HG03354 (cell line): ENCODE results near the gene ZBTB2.
"Not testable (repeated sequence)": the region's sequence is repeated elsewhere in the genome, so short reads cannot be mapped to it uniquely, and the experiment has no call there.

Experiments
- ATAC-seq: cut with Tn5 transposase; IDR thresholded peaks from one replicate; pipeline ENCODE4 v1.9.1; 2021; ENCODE audit warnings: mild to moderate bottlenecking; ENCODE audit not compliant: unreplicated experiment, poor library complexity, severe bottlenecking

ZBTB2 gene

DNA sequence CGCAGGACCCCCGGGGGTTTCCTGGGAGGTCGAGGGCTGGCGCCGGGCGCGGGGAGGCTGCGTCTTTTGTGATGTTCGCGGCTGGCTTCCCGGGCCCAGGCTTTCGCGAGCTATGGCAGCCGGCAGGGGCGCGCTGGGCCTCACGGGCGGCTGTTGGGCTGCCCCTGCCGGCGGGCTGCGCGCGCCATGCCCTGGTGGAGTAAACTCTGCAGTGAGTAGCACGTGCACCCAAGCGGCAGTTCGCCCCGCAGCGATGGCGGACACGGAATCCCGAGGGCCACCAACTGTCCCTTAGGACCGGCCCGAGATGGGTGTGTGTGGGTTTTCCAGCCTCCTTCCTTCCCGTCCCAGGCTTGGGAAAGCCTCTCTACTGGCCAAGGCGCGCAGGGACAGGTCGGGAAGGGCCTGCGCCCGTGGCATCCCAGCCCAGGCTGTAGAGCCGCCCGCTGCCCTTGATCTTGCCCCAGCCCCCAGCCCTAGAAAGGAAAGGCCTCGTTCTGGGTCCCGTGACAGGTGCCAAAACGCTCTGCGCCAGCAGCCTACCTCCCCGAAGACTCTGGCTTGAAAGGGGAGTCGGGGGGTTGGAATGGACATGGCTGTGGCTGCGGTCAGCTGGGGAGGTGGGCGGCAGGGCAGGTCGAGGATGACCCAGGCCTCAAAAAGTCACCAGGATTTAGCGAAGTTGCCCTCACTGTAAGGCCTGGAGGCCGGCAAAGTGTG lies 49.7 kb downstream of the ZBTB2 start:
- no peak for ATAC-seq

DNA sequence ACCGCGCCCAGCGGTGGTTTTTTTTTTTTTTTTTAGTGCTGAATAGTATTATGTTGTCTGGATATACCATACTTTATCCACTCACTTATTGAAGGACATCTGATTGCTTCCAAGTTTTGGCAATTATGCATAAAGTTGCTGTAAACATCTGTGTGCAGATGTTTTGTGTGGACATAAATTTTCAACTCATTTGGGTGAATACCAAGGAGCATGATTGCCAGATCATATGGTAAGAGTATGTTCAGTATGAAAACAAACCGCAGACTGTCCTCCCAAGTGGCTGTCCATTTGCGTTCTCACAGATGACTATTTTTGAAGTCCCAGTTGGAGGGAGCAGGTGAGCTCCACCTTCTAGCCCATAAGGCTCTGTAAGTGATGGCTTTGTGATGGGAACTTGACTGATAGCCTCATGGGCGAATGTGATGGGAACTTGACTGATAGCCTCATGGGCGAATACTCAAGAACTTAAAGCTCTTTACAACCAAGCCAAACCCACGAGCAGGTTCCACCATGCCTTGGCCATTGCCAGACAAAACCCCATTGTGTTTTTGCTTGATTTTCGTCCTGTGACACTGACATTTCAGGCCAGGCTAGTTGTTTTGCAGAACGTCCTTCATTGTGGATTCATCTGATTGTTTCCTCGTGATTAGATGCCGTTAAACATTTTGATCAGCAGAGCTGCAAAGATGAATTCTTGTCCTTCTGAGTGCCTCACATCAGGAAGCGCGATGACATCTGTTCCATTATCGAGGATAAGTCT lies 51.0 kb downstream of the ZBTB2 start:
- ATAC-seq, result no peak

DNA sequence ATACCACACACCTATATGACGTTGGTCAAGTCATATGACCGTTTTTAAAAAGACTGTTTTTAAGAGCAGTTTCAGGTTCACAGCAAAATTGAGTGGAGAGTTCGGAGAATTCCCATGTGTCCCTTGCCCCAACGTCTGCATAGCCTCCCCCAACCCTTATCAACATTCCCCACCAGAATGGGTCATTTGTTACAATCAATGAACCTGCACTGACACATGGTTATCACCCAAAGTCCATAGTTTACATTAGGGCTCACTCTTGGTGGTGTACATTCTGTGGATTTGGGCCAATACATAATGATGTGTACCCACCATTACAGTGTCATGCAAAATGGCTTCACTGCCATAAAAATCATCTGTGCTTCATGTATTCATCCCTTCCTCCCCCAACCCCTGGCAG lies 52.0 kb downstream of the ZBTB2 start:
- ATAC-seq, result no peak

DNA sequence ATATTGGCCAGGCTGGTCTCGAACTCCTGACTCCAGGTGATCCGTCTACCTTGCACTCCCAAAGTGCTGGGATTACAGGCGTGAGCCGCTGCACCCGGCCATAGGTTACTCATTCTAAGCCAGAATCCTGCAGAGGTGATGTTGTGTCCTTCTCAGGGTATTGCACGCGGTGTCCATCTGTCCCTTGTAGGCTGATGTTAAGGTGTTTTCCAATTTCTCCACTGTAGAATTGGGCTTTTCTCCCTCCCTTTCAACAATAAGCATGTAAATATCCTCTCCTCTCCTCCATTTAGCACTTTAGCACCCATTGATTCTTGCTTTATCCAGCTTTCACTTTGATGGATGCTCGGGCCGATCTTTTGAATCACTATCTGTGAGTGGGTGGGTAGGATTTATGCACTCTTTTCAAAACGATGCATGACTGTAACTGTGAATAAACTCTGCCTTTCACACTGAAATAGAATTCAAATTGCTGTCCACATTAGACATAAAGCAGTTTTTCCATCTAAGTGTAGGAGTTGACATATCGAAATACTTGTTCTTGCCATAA lies 52.6 kb downstream of the ZBTB2 start:
- no peak for ATAC-seq

DNA sequence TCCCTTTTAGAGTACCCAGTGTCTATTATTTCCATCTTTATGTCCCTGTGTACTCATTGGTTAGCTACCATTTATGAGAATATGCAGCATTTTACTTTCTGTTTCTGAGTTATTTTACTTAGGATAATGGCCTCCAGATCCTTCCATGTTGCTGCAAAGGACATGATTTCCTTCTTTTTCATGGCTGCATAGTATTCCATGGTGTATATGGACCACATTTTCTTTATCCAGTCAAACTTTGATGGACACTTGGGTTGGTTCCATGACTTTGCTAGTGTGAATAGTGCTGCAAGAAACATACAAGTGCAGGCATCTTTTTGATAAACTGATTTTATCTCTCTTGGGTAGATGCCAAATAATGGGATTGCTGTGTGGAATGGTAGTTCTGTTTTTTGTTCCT lies 55.4 kb downstream of the ZBTB2 start:
- no peak for ATAC-seq

DNA sequence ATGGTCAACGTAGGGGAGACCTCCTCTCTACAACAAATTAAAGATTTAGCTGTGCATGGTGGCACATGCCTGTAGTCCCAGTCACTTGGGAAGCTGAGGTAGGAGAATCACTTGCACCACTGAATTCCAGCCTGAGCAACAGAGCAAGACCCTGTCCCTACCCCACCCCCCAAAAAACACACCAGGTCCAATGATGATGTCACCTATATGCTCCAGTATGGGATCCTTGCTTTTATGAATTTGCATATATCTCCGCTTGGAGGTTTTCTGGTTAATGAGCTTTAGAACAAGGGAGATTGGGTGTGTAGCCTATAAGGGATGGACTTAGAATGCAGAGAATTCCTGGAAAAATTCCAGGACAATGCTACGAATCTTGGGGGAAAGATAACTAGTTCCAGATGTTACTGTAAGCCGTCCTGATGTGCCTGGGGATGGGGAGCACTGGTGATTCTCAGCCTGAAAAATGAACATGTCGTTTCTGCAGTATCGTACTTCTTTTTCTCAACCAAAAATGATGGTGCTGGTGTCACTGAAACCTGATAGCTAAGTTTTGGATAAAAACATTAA lies 61.1 kb downstream of the ZBTB2 start:
- ATAC-seq, result no peak

DNA sequence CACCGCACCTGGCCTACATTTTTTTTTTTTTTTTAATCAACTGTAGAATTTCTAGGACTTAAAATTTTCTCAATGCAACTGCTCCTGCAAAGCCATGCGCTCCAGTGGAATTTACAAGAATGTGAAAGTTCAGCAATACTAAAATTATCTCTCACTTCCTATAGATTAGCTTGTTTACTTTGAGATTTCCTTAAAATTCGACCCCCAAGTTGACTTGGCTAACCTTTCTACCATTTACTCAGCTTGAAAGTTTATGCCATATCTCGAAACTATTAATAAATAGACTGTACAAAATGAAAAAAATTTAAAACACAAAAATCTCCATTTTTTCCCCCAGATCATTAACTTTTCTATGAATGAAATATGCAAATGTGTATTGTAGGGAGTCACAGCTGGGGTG lies 64.3 kb downstream of the ZBTB2 start:
- ATAC-seq, result no peak

DNA sequence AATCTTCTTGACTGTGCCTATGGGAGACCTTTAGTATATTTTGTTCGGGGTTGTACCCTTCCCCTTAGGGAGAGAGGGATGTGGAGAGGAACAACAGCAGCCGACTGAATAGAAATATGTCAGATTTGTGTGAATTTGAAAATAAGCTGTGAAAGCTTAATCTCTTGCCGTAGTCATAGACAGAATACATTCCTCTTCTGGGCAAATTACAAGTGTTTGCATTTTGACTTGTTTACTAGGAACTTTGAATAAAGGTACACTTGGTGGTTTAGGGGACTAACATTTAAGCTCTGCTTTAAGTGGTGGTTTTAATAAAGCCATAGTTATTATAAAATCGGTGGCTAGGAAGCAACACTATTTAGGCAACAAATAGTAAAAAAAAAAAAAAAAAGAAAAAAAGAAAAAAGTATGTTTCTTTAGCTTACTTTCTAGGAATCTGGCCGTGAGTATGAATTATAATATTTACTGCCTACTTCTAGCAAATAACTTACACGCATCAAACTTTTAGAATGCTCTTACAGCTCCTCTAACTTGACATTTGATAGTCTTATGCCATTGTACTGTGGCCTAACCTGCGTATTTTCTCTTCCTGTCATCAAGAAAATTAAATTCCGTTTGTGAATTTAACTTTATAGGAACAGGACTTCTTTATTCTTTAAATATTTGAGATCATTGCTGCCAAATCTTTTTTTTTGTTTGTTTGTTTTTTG lies 65.1 kb downstream of the ZBTB2 start:
- no peak for ATAC-seq

DNA sequence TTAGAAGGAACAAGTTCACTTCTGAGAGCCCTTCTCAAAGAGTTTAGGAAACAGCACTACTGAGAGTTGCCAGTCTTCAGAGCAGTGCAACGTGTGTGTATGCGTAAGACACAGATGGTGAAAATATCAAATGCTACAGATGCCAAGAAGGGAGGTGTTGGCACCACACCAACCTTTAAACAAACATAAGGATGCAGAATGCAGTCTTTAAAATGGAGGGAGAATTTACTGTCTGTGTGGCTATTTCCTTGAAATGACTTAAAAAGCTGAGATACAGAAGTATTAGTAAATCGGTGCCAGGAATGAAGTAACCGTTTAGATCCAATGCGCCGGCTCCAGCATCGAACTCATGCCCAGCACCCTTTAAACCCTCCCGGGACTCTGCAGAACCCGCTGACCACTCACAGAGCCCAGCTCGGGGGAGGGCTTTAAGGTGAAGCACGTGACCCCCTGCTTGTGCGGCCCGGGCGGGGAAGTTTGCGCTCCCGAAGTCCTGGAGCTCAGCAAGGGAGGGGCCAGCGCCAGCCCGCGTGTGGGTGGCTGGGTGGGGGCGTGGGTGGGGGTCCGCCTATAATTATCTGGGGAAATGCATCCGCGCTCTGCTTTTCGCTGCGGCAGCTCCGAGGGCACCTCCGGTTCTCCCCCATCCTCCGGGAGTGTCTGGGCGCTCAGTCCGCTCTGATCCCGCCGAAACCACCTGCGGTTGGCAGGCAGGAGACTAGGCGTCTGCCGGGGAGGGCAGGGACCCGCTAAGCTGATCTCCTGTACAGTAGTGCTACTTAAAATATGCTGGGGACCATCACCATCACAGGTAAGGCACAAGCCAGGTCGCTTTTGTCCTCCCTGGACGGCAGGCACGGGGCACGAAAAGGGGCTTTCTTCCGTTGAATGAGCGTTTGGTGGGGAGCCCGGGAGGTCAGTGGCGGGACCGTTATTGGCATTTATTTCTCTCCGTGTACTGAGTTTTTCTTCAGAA lies 66.0 kb downstream of the ZBTB2 start:
- ATAC-seq, result no peak

DNA sequence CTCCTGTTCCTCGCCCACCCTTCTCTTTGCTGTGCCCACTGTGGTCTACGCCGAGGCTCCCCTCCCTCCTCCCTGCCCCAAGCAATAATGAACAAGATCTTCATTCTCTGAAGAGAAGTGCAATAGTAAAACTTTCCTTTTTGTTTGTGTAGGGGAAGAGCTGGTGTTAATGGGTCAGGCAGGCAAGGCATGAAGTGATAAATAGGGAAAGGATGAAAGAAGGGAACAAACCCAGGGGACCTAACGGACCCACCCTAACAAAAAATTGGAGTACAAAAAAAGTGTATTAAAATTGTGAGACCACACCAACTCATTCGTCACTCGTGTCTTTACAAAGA lies 66.9 kb downstream of the ZBTB2 start:
- peak; percentile 15 for ATAC-seq

DNA sequence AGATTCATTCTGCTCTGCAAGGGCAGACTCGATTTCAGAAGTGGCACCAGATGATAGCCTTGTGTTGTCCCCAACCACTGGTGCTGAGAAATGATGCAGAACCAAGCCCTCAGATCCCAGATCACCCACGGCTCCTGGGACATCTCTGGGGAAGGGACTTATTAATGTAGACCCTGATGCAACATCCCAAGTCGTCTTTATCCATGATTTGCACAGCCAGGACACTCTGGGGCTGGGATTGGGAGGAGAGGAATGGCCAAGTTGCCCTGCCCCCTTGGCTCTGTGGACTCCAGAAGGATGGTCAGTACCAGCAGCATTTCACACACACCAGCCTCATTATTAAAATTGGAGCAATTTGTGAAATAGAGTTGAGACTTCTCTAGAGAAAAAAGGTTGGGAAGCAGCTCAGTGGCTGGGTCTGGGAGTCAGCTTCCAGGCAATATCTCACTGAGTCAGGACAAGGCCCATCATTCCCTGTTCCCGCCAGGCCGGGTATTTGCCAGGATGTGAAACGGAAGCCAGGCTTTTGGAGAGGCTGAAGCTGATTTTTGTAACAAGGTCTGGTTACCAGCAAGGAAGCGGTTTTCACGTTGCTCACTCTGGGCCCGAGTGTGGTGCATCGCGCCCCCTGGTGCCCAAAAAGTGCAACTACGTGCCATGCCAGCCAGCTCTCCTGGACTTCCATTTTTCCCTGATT lies 67.4 kb downstream of the ZBTB2 start:
- ATAC-seq, result peak; percentile 82

DNA sequence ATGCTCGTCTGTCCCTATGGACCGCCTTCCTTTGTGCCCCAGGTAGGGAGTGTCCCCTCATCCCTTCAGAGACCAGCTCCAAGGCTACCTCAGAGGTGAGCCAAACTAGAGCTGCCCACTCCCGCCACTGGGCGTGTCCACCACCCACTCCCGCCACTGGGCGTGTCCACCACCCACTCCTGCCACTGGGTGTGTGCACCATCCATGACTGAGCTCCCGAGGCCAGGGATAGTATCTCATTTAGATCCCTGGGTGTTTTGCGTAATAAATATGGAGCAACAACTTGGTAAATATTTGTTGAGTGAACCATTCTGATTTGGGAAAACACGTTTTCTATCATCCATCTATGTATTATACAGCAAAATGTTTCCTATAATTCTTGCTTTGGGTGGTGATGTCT lies 68.8 kb downstream of the ZBTB2 start:
- ATAC-seq, result no peak

DNA sequence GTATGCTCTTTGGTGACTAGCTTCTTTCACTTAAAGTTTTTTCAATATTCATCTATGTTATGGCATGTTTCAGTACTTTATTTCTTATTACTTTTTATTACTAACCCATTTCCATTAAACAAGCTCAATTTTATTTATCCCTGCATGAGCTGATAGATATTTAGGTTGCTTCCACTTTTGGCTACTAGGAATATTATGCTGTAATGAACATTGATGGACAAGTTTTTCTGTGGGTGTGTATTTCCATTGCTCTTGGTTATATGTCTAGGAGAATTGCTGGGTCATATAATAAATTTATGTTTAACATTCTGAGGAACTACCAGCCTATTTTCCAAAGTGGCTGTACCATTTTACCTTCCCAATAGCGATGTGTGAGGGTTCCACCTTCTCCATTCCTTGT lies 69.9 kb downstream of the ZBTB2 start:
- ATAC-seq, result no peak

DNA sequence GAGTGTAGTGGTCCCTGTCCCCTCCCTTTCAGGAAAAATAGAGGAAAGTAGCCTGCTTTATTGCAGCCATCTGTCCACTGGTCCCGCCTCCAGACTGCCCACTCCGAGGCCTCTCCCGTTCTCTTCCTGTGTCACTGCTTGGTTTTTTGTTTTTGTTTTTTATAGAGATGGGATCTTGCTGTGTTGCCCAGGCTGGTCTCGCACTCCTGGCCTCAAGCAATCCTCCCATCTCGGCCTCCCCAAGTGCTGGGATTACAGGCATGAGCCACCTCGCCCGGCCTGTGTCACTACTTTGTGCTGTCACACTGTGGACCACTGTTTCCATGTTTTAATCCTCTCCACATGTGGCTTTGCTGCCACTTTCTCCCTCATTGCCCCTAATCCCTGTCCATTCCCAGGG lies 71.2 kb downstream of the ZBTB2 start:
- no peak for ATAC-seq

DNA sequence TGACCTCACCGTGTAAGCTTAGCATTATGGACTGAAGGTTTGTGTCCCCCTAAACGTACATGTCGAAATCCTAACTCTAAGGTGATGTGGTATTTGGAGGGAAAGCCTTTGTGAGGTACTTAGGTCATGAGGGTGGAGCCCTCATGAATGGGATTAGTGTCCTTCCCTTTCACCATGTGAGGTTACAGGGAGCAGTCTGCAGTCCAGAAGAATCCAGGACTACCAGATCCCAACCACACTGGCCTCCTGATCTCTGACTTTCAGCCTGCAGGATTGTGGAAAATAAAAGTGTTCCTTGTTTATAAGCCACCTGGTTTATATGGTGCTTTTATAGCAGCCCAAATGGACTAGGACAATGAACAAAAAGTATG lies 73.4 kb downstream of the ZBTB2 start:
- no peak for ATAC-seq

DNA sequence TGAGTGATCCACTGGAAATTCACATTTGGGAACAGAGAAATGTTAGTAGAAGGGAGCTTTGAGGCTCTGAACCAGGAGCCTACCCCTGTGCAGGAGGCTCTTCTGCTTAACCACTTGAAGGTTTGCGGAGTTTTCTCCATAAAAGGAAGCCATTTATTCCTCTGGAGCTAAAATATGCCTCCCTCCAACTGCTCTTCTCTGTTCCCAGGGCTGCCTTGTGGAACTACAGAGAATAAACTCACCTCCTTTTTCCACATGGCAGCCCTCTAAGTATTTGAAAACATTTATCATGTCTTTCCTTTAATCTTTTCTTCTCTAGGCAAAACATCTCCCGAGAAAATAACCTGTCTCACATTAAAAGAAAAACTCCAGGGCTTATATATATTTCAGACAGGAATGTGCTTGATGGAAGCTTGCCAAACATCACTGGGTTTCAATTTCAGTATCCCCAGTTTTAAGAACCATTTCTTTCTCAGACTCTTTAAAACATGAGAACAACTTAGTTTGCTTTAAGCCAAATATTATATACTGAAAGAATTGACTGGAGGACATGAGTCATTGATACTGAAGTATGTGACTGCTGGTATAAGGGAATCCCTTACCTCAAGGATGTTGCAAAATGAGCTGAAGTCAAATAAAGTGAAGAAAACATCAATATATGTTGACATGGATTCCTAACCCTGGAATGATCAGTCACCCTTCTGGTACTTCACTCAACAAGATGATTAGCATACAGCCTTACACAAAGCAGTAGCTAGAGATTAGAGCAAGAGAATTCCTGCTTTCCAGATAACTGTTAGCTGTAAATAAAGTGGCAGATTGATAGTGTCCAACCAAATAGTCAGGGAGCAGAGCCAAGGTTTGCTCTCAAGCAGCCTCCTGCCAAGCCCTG lies 74.0 kb downstream of the ZBTB2 start:
- ATAC-seq, result no peak

DNA sequence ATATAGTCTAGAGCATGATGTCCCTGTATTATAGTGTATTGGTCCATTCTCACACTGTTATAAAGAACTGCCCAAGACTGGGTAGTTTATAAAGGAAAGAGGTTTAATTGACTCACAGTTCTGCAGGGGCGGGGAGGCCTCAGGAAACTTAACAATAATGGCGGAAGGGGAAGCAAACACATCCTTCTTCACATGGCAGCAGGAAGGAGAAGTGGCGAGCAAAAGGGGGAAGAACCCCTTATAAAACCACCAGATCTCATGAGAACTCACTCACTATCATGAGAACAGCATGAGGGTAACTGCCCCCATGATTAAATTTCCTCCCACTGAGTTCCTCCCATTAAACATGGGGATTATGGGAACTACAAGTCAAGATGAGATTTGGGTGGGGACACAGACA lies 75.7 kb downstream of the ZBTB2 start:
- not testable (repeated sequence) for ATAC-seq
